GM06990 (cell line): Measurements from ENCODE around the gene GPR42.

Source experiments
- DNase-seq: peaks from one replicate; pipeline ENCODE4 v3.0.0-alpha.2; 2011; ENCODE audit not compliant: insufficient read length; ENCODE audit errors: extremely low read depth
- H3K27me3 ChIP-seq: replicated peaks from 2 replicates; pipeline ENCODE4 v1.6.0; 2011; ENCODE audit warnings: low read length; ENCODE audit not compliant: control insufficient read depth, insufficient read depth
- H3K36me3 ChIP-seq: 2 replicates; pipeline ENCODE4 v1.5.1; 2011; ENCODE audit warnings: low read length; ENCODE audit not compliant: control insufficient read depth, insufficient read depth
- H3K4me3 ChIP-seq: replicated peaks from 2 replicates; pipeline ENCODE4 v1.5.1; 2011; ENCODE audit warnings: low read depth, mild to moderate bottlenecking, control low read depth, low read length
- CTCF ChIP-seq: IDR thresholded peaks from 2 replicates; pipeline ENCODE4 v1.5.1; 2011; ENCODE audit warnings: low read length, control low read depth, mild to moderate bottlenecking, inconsistent platforms; ENCODE audit not compliant: insufficient read depth, poor library complexity, severe bottlenecking

Gene GPR42

DNA sequence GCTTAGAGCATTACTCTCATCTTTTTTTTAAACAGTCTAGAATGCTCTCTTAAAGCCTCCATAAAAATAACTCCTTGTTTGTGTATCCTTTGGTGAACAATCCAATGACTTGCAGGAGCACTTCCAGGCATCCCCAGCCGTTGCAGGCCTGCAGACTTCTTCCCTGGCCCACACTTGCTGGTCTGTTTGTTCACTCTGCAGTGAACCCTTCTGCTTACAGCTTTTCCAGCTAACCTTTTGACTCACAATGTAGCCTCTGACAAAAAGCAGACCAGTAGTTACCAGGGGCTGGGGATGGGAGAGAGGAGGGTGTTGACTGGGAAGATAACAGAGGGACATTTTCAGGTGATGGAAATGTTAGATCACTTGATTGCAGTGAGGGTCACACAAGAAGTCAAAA is 9.1 kb downstream of the GPR42 start:
- Histone ChIP-seq H3K4me3 (no peak overlapping the region), H3K27me3 (no peaks in the 10 kb centered on the region), H3K36me3 (no peaks in the 10 kb centered on the region)
- DNase-seq = no peak
- no peak for TF ChIP-seq CTCF

DNA sequence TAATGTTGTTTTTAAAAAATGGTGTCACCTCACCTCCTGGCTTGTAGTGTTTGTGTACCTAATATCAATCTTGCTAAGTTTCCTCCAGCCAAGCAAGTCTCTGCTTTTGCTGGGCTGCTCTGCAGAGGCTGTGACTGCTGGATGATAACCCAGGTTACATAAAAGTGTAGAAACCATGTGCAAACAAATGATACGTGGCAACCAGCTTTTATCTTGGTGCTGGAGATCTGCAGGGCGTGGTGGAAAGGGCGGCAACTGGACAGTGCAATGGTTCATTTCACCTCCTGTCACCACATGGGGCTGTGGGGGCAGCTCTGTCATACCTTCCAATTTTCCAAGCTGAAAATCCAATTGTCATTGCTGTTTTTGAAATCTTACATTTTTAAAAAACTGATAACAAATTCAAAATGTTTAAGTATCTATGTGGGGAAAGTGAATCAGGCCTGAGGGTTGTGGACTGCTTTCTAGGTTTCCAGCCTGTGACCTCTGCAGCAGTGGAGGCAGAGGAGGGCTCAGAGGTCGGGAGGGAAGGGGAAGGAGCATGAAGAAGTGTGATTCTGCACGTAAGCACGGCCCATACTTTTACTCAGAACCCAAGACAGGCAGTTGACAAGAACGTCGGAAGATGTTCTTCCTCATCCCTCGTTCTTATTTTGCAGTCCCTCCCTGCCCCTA is 9.7 kb downstream of the GPR42 start:
- no peaks in the 10 kb centered on the region for H3K27me3 ChIP-seq
- H3K4me3 ChIP-seq = no peak overlapping the region
- H3K36me3 ChIP-seq = no peaks in the 10 kb centered on the region
- TF ChIP-seq CTCF = no peak
- no peak for DNase-seq

DNA sequence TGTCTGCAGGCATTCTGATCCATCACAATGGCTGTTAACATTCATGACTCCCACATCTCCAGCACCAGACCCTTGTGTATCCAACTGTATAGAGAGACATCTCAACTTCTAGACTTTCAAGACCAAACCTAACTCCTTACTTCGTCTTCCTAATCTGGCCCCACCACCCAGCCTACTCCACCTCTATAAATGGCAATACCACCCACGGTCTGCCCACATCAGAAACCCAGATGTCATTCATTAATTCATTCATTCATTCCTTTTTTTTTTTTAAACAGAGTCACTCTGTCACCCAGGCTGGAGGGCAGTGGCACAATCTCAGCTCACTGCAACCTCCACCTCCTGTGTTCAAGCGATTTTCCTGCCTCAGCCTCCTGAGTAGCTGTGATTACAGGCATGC is 10.4 kb downstream of the GPR42 start:
- no peaks in the 10 kb centered on the region for H3K27me3 ChIP-seq
- DNase-seq = no peak
- H3K4me3 ChIP-seq = no peak overlapping the region
- no peaks in the 10 kb centered on the region for H3K36me3 ChIP-seq
- no peak for TF ChIP-seq CTCF

DNA sequence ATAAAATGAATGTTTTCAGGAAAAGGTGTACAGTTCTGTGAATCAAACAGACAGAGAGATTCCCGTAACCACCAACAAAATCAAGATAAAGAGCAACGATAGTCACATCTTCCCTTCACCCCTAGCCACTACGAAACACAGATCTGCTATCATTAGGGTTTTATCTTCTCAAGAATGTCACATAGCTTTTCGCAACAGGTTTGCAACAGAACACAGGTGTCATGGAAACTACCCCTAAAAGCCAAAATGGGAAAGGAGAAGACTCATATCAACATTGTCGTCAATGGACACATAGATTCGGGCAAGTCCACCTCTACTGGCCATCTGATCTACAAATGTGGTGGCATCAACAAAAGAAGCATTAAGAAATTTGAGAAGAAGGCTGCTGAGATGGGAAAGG is 11.1 kb downstream of the GPR42 start:
- Histone ChIP-seq H3K4me3 (no peak overlapping the region), H3K27me3 (no peaks in the 10 kb centered on the region), H3K36me3 (no peaks in the 10 kb centered on the region)
- TF ChIP-seq CTCF = no peak
- DNase-seq = no peak

- no peak overlapping the region for H3K4me3 ChIP-seq
- no peaks in the 10 kb centered on the region for H3K36me3 ChIP-seq
- H3K27me3 ChIP-seq = no peaks in the 10 kb centered on the region
- TF ChIP-seq CTCF = no peak
- no peak for DNase-seq
These were observed 12.7 kb downstream of the GPR42 start for GRCh38 chr19:35383536-35383935.

DNA sequence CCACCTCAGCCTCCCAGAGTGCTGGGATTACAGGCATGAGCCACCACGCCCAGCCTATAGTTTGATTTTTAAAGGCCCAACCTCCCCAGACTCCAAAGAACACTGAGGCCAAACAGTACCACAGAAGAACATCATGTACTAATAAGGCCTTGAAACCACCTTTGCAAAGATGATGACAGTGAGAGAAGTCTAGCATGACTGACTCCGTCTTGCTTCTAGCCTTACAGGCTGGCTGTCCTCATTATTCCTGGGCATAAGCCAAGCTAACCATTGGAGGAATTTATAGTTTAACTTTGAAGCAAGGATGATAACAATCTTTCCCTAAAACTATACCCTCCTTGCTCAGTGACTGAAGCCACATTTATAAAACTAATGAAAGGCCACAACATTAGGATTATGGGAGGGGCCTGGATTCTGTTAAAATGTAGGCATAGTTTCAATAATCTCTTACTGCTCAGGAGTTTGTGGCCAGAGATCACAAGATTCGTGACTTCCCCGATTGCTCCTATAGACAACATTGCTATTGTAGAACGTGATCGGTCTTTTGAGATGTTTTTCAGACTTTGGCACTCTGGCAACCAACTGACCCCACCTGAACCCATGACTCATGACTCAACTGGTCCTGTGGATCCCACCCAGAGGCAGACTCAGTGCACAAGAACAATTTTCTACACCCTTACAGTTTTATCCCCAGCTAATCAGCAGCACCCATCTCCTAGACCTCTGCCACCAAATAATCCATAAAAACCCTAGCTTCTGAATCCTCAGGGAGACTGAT is 17.6 kb downstream of the GPR42 start:
- Histone ChIP-seq H3K4me3 (no peak overlapping the region), H3K36me3 (no peaks in the 10 kb centered on the region), H3K27me3 (no peaks in the 10 kb centered on the region)
- no peak for DNase-seq
- no peak for TF ChIP-seq CTCF
